IMR-90 (cell line): ENCODE data around the gene TCF19. TPM values are rescaled to one million over a fixed set of nuclear protein-coding genes. Genes with fewer than 3 reads are reported as not detected.

Experiments used
- ATAC-seq: fragments of 200-7000 bp; cut with Tn5 transposase; 2 replicates; pipeline ENCODE4 v1.9.1; 2020; ENCODE audit warnings: low read depth, mild to moderate bottlenecking, moderate library complexity
- BruUV-seq: library from RNA; stranded (reverse); fragments of 400-500 nt; replicated peaks from 2 replicates; lab custom pipeline; 2021; lab: Mats Ljungman, UMichigan
- CTCF ChIA-PET: fragments of 300-600 bp; formaldehyde crosslinking; extraction: SDS; loops from one replicate; lab custom pipeline; 2021; ENCODE audit warnings: antibody characterized with exemption; lab: Yijun Ruan, JAX
- POLR2A ChIA-PET: fragments of 300-600 bp; sonication (Branson Sonifier 250); formaldehyde crosslinking; loops from one replicate; lab custom pipeline; 2022; ENCODE audit warnings: antibody characterized with exemption; ENCODE audit not compliant: unreplicated experiment; lab: Charles Lee
- DNase-seq: peaks from one replicate; pipeline ENCODE4 v3.0.0; 2013
- H2AFZ ChIP-seq: replicated peaks from 2 replicates; pipeline ENCODE3; 2013; ENCODE audit warnings: low read length, mild to moderate bottlenecking; ENCODE audit not compliant: poor library complexity
- H2AK5ac ChIP-seq: 2 replicates; pipeline ENCODE4 v1.6.1; 2013; ENCODE audit warnings: low read depth, low read length, inconsistent platforms
- H2AK9ac ChIP-seq: replicated peaks from 2 replicates; pipeline ENCODE3; 2013; ENCODE audit warnings: mild to moderate bottlenecking, low read depth, low read length, moderate library complexity; ENCODE audit not compliant: poor library complexity
- H2BK120ac ChIP-seq: 2 replicates; pipeline ENCODE4 v1.6.1; 2013; ENCODE audit warnings: low read depth, low read length, inconsistent platforms
- H2BK15ac ChIP-seq: 3 replicates; pipeline ENCODE4 v1.6.1; 2013; ENCODE audit warnings: low read depth, low read length, inconsistent platforms
- H2BK20ac ChIP-seq: 2 replicates; pipeline ENCODE4 v1.6.1; 2013; ENCODE audit warnings: low read depth, mild to moderate bottlenecking, inconsistent platforms, low read length, moderate library complexity
- H2BK5ac ChIP-seq: 2 replicates; pipeline ENCODE4 v1.6.1; 2013; ENCODE audit warnings: mild to moderate bottlenecking, low read depth, low read length, inconsistent platforms; ENCODE audit not compliant: poor library complexity, severe bottlenecking
- H3K14ac ChIP-seq: replicated peaks from 2 replicates; pipeline ENCODE4 v1.6.1; 2013; ENCODE audit warnings: low read depth, low read length, inconsistent platforms
- H3K18ac ChIP-seq: 2 replicates; pipeline ENCODE4 v1.6.1; 2013; ENCODE audit warnings: low read depth, low read length, control low read depth
- H3K23ac ChIP-seq: 2 replicates; pipeline ENCODE4 v1.6.1; 2013; ENCODE audit warnings: low read depth, low read length, inconsistent platforms
- H3K27ac ChIP-seq: 2 replicates; pipeline ENCODE4 v1.5.1; 2013; ENCODE audit warnings: mild to moderate bottlenecking, control low read depth, low read length; ENCODE audit not compliant: insufficient read depth
- H3K27me3 ChIP-seq: 2 replicates; pipeline ENCODE4 v1.6.1; 2013; ENCODE audit warnings: low read length; ENCODE audit not compliant: control insufficient read depth, insufficient read depth
- H3K36me3 ChIP-seq: 2 replicates; pipeline ENCODE4 v1.6.1; 2013; ENCODE audit warnings: low read length, mixed read lengths; ENCODE audit not compliant: control insufficient read depth, insufficient read depth
- H3K4ac ChIP-seq: 2 replicates; pipeline ENCODE4 v1.6.1; 2013; ENCODE audit warnings: low read depth, low read length, inconsistent platforms
- H3K4me1 ChIP-seq: 2 replicates; pipeline ENCODE4 v1.6.1; 2013; ENCODE audit warnings: low read length, mixed read lengths; ENCODE audit not compliant: control insufficient read depth, insufficient read depth
- H3K4me2 ChIP-seq: 2 replicates; pipeline ENCODE4 v1.6.1; 2013; ENCODE audit warnings: low read depth, mild to moderate bottlenecking, control low read depth, low read length, moderate library complexity
- H3K4me3 ChIP-seq: 2 replicates; pipeline ENCODE4 v1.5.1; 2013; ENCODE audit warnings: low read depth, mild to moderate bottlenecking, control low read depth, low read length, moderate library complexity; ENCODE audit not compliant: insufficient read depth
- H3K56ac ChIP-seq: 2 replicates; pipeline ENCODE4 v1.6.1; 2013; ENCODE audit warnings: low read length, inconsistent platforms; ENCODE audit not compliant: insufficient read depth; ENCODE audit errors: extremely low read depth
- H3K79me1 ChIP-seq, 2 experiments: 2 replicates each; pipeline ENCODE4 v1.6.1; 2013; ENCODE audit warnings: low read length in 2 of 2, inconsistent platforms in 1 of 2, low read depth in 1 of 2
- H3K9ac ChIP-seq: 2 replicates; pipeline ENCODE4 v1.6.1; 2013; ENCODE audit warnings: low read depth, low read length, control low read depth
- H3K9me1 ChIP-seq: 2 replicates; pipeline ENCODE4 v1.6.1; 2013; ENCODE audit warnings: low read length, inconsistent platforms; ENCODE audit not compliant: insufficient read depth
- H3K9me3 ChIP-seq: 2 replicates; pipeline ENCODE4 v1.6.1; 2013; ENCODE audit warnings: low read length; ENCODE audit not compliant: control insufficient read depth, insufficient read depth
- H4K20me1 ChIP-seq: 2 replicates; pipeline ENCODE4 v1.6.1; 2013; ENCODE audit warnings: low read length, inconsistent platforms; ENCODE audit not compliant: insufficient read depth
- H4K5ac ChIP-seq: 2 replicates; pipeline ENCODE4 v1.6.1; 2013; ENCODE audit warnings: mild to moderate bottlenecking, low read depth, low read length, control low read depth
- H4K8ac ChIP-seq, 2 experiments: 2 replicates each; pipeline ENCODE4 v1.6.1; 2013; ENCODE audit warnings: low read depth in 2 of 2, low read length in 2 of 2, control low read depth in 1 of 2, inconsistent platforms in 1 of 2
- H4K91ac ChIP-seq: 2 replicates; pipeline ENCODE4 v1.6.1; 2013; ENCODE audit warnings: low read depth, low read length, inconsistent platforms; ENCODE audit not compliant: insufficient read depth
- BHLHE40 ChIP-seq: fragments of 150-350 bp; IDR thresholded peaks from 2 replicates; pipeline ENCODE4 v1.6.1; 2016; ENCODE audit warnings: mild to moderate bottlenecking, low read depth, low read length
- CHD1 ChIP-seq: IDR thresholded peaks from 2 replicates; pipeline ENCODE4 v1.6.1; 2012; ENCODE audit warnings: low read depth, low read length, improper control_type of control experiment
- CTCF ChIP-seq: conservative IDR thresholded peaks from 2 replicates; pipeline ENCODE4 v1.5.1; 2012; ENCODE audit warnings: mild to moderate bottlenecking, low read depth, low read length, improper control_type of control experiment
- ELK1 ChIP-seq: fragments of 150-350 bp; IDR thresholded peaks from 2 replicates; pipeline ENCODE4 v1.6.1; 2016; ENCODE audit warnings: low read depth, mild to moderate bottlenecking, low read length, moderate library complexity, borderline replicate concordance
- FOS ChIP-seq: fragments of 150-350 bp; IDR thresholded peaks from 2 replicates; pipeline ENCODE4 v1.6.1; 2016; ENCODE audit warnings: low read depth, low read length
- MAFK ChIP-seq: IDR thresholded peaks from 2 replicates; pipeline ENCODE4 v1.6.1; 2012; ENCODE audit warnings: low read depth, low read length, improper control_type of control experiment
- MAZ ChIP-seq: IDR thresholded peaks from 2 replicates; pipeline ENCODE4 v1.6.1; 2012; ENCODE audit warnings: low read depth, mild to moderate bottlenecking, low read length, improper control_type of control experiment, moderate library complexity, borderline replicate concordance
- MXI1 ChIP-seq: IDR thresholded peaks from 2 replicates; pipeline ENCODE4 v1.6.1; 2012; ENCODE audit warnings: low read depth, mild to moderate bottlenecking, low read length, moderate library complexity, borderline replicate concordance
- NFE2L2 ChIP-seq: fragments of 150-350 bp; IDR thresholded peaks from 2 replicates; pipeline ENCODE4 v1.6.1; 2016; ENCODE audit warnings: low read depth, mild to moderate bottlenecking, low read length
- POLR2A ChIP-seq: IDR thresholded peaks from 2 replicates; pipeline ENCODE4 v1.6.1; 2012; ENCODE audit warnings: mild to moderate bottlenecking, low read depth, low read length
- RFX5 ChIP-seq: IDR thresholded peaks from 2 replicates; pipeline ENCODE4 v1.8.0; 2012; ENCODE audit warnings: low read depth, mild to moderate bottlenecking, low read length, moderate library complexity
- SMC3 ChIP-seq: fragments of 150-350 bp; IDR thresholded peaks from 2 replicates; pipeline ENCODE4 v1.6.1; 2016; ENCODE audit warnings: low read depth, mild to moderate bottlenecking, antibody characterized with exemption, low read length, moderate library complexity
- WGBS, 2 experiments: methylation state at CpG; one replicate each; pipeline versions ENCODE4 v1.1.5 to v1.1.7; 2013; ENCODE audit warnings: missing lambda C conversion rate in 2 of 2; ENCODE audit not compliant: insufficient read length in 1 of 2; ENCODE audit errors: extremely low coverage in 2 of 2; 5-methylcytosine and 5-hydroxymethylcytosine counted together
- dilution Hi-C: fragments of 300-500 bp; cut with HindIII; formaldehyde crosslinking; loops from one replicate; pipeline ENCODE4 v1.14.3; 2018; ENCODE audit warnings: low sequenced_read_pairs; ENCODE audit not compliant: unreplicated experiment
- in situ Hi-C: fragments of 300-500 bp; cut with MboI; formaldehyde crosslinking; loops from 3 replicates; pipeline ENCODE4 v1.14.3; 2019; ENCODE audit warnings: low sequenced_read_pairs, inconsistent platforms, mixed read lengths
- intact Hi-C: fragments of 100-400 bp; cut with micrococcal nuclease; formaldehyde crosslinking; loops from 2 replicates; pipeline ENCODE4 v1.10.0; 2022
- polyA plus RNA-seq, 3 experiments: library from polyadenylated mRNA; depleted of rRNA; stranded (reverse); fragments of >200 nt; gene quantifications; 2 replicates each; pipeline ENCODE4 v1.2.3, GENCODE V29; 2012; ENCODE audit warnings: low replicate concordance in 1 of 3
- total RNA-seq: library from RNA; depleted of rRNA; stranded (reverse); fragments of >200 nt; gene quantifications from 2 replicates; pipeline ENCODE4 v1.2.3, GENCODE V29; 2012
- TF ChIP-seq, protein P1 (sequence below): fragments of 150-350 bp; IDR thresholded peaks from 2 replicates; pipeline ENCODE4 v1.6.1; 2017; ENCODE audit warnings: mild to moderate bottlenecking, antibody characterized with exemption, low read length, low read depth

Gene TCF19
- total and polyA plus RNA-seq, 2 of the 4 experiments (the other 2 are of a cell fraction), result 13.1 to 14.2 TPM

DNA sequence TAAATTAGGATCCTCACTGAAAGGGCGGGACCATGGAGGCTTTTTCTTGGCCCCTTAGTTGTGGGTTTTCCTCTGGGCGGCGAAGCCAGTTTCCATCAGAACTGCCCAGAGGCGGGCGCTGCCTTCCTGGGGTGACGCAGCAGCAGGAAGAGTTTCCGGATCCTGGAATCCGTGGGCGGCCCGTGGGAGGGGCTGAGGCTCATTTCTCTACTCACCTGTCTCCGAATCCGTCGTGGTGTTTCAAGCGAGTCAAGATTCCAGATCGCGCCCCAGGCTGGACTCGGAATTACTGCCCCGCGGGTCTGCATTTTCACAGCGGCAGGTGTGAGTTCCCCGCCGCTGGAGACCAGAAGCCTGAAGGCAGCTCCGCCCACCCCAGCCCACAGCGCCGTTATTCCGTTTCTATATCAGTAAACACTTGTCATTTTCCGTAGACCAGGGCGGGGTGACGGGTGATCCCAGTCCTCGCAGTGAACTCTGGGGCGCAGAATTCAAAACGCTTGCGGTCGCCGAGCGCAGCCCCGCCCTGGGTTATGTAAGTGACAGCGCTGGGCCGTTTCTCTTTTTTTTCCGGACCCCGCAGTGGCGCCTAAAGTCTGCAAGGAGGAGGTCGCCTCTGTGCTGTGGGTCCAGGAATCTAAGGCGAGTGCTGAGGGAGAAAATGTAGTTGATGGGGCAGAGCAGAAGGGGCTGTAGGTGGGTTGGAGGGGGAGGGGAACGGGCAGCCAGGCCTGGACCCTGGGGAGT is 39.3 kb downstream of the TCF19 start:
- intact Hi-C loops (loop anchor here (1.0 to 10.0 kb wide), 4 partner anchors 75 to 283 kb away; partner anchors contain the start of genes HLA-C and VARS2), in situ Hi-C loops (loop anchor here (5.0 kb wide), 1 partner anchor 170 kb away; no protein-coding TSS in a partner anchor), dilution Hi-C loops (no loop called here)
- Histone ChIP-seq H2AFZ (peak overlapping the region; percentile 92), H3K27me3 (no peaks in the 10 kb centered on the region), H2BK15ac (peak overlapping the region; percentile 78; the same call in 2 of the 3 replicates), H3K36me3 (0 out of 2 replicates have a peak, but pooled peaks cover 1% of the 10 kb centered on the region), H3K9me3 (peaks cover 2% of the 10 kb centered on the region; the same call in 1 of the 2 replicates), H4K20me1 (no peaks in the 10 kb centered on the region), H2BK20ac (no peak overlapping the region), H2BK5ac (peak overlapping the region; percentile 76), H4K5ac (peak overlapping the region; percentile 22), H3K9me1 (0 out of 2 replicates have a peak, but pooled peaks cover 5% of the 10 kb centered on the region), H3K27ac (peak overlapping the region; percentile 87), H2AK5ac (peak overlapping the region; percentile 87), H2BK120ac (peak overlapping the region; percentile 83), H3K4me2 (peak overlapping the region; percentile 96), H4K91ac (peak overlapping the region; percentile 90), H3K4me1 (peaks cover under 1% of the 10 kb centered on the region; the same call in 1 of the 2 replicates), H3K23ac (peak overlapping the region; percentile 87), H3K56ac (peak overlapping the region; percentile 94), H3K4me3 (peak overlapping the region; percentile 91), H3K14ac (peak overlapping the region; percentile 85), H3K9ac (peak overlapping the region; percentile 75), H4K8ac (peak overlapping the region; percentile 76 to 91), H3K4ac (peak overlapping the region; percentile 94), H2AK9ac (peak overlapping the region; percentile 96), H3K18ac (peak overlapping the region; percentile 36), H3K79me1 (peaks cover 13 to 33% of the 10 kb centered on the region in 2 experiments; a peak in 3 of 4 replicates)
- TF ChIP-seq CHD1 (no peak), CTCF (no peak), RFX5 (no peak), MXI1 (no peak), FOS (no peak), POLR2A (peak; percentile 59; the same call in 1 of the 2 replicates), MAFK (no peak), BHLHE40 (no peak), ELK1 (no peak), SMC3 (no peak), MAZ (peak; percentile 15; the same call in 1 of the 2 replicates), NFE2L2 (no peak)
- TF ChIP-seq, protein P1, sequence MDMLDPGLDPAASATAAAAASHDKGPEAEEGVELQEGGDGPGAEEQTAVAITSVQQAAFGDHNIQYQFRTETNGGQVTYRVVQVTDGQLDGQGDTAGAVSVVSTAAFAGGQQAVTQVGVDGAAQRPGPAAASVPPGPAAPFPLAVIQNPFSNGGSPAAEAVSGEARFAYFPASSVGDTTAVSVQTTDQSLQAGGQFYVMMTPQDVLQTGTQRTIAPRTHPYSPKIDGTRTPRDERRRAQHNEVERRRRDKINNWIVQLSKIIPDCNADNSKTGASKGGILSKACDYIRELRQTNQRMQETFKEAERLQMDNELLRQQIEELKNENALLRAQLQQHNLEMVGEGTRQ, result no peak
- ChIA-PET CTCF (interaction anchor here (1.3 to 1.9 kb wide), 3 partner anchors 39 to 172 kb away, joined by 3 to 6 read pairs (median 5); partner anchors contain the start of gene TCF19), POLR2A (interaction anchor here (0.7 kb wide), 1 partner anchor 157 kb away, joined by 4 read pairs; no protein-coding TSS in a partner anchor)
- whole genome bisulfite sequencing, 2 experiments, result 0% methylated on average over 18 of the region's 45 CpGs; no CpG with 5 or more reads in 1 of the 2 experiments
- no TSS peak for BruUV-seq
- ATAC-seq (peak; percentile 90), DNase-seq (peak; percentile 72)
